Measurements from ENCODE around the gene CRYL1.

The CRYL1 gene

GRCh38 chr13:20401531-20401930 is 124.1 kb downstream of the CRYL1 start:
- Histone ChIP-seq H3K9me2 (replicated peaks; ENCODE audit: insufficient read depth, low read length) (no peaks in the 10 kb centered on the region), H3K4me2 (ENCODE audit: low read depth, low read length, poor library complexity, severe bottlenecking) (no peak overlapping the region), H4K20me1 (ENCODE audit: low read depth, low read length) (no peaks in the 10 kb centered on the region), H3K4me3 (ENCODE audit: insufficient read depth, low read length, poor library complexity, severe bottlenecking) (no peak overlapping the region), H3K9ac (ENCODE audit: low read length) (no peak overlapping the region), H3K27me3 (ENCODE audit: low read length) (no peaks in the 10 kb centered on the region), H2AFZ (ENCODE audit: low read depth, low read length, severe bottlenecking) (no peak overlapping the region), H3K79me2 (ENCODE audit: insufficient read depth, low read length) (no peaks in the 10 kb centered on the region), H3K27ac (ENCODE audit: low read depth, low read length) (no peak overlapping the region), H3K36me3 (ENCODE audit: low read length) (no peaks in the 10 kb centered on the region), H3K9me3 (ENCODE audit: insufficient read depth, low read length) (no peaks in the 10 kb centered on the region), H3F3A (ENCODE audit: insufficient read depth) (no peaks in the 10 kb centered on the region)
- TF ChIP-seq, protein P1, sequence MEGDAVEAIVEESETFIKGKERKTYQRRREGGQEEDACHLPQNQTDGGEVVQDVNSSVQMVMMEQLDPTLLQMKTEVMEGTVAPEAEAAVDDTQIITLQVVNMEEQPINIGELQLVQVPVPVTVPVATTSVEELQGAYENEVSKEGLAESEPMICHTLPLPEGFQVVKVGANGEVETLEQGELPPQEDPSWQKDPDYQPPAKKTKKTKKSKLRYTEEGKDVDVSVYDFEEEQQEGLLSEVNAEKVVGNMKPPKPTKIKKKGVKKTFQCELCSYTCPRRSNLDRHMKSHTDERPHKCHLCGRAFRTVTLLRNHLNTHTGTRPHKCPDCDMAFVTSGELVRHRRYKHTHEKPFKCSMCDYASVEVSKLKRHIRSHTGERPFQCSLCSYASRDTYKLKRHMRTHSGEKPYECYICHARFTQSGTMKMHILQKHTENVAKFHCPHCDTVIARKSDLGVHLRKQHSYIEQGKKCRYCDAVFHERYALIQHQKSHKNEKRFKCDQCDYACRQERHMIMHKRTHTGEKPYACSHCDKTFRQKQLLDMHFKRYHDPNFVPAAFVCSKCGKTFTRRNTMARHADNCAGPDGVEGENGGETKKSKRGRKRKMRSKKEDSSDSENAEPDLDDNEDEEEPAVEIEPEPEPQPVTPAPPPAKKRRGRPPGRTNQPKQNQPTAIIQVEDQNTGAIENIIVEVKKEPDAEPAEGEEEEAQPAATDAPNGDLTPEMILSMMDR (IDR thresholded peaks at IDR 0.05; ENCODE audit: insufficient read depth, low read length, poor library complexity, severe bottlenecking) = no peak
- no peak for TF ChIP-seq EZH2phosphoT487 (conservative IDR thresholded peaks at IDR 0.05; ENCODE audit: low read length)

- Histone ChIP-seq H2AFZ (ENCODE audit: low read depth, low read length, severe bottlenecking) (no peak overlapping the region), H3K9me2 (replicated peaks; ENCODE audit: insufficient read depth, low read length) (no peaks in the 10 kb centered on the region), H3K4me3 (ENCODE audit: insufficient read depth, low read length, poor library complexity, severe bottlenecking) (no peak overlapping the region), H3K27me3 (ENCODE audit: low read length) (no peaks in the 10 kb centered on the region), H3K27ac (ENCODE audit: low read depth, low read length) (no peak overlapping the region), H3K36me3 (ENCODE audit: low read length) (no peaks in the 10 kb centered on the region), H3F3A (ENCODE audit: insufficient read depth) (no peaks in the 10 kb centered on the region), H3K9ac (ENCODE audit: low read length) (no peak overlapping the region), H3K9me3 (ENCODE audit: insufficient read depth, low read length) (no peaks in the 10 kb centered on the region), H4K20me1 (ENCODE audit: low read depth, low read length) (no peaks in the 10 kb centered on the region), H3K4me2 (ENCODE audit: low read depth, low read length, poor library complexity, severe bottlenecking) (no peak overlapping the region), H3K79me2 (ENCODE audit: insufficient read depth, low read length) (no peaks in the 10 kb centered on the region)
- TF ChIP-seq, protein P1 (IDR thresholded peaks at IDR 0.05; ENCODE audit: insufficient read depth, low read length, poor library complexity, severe bottlenecking) = no peak
- TF ChIP-seq EZH2phosphoT487 (conservative IDR thresholded peaks at IDR 0.05; ENCODE audit: low read length) = no peak
Measured at GRCh38 chr13:20400774-20401173, 124.9 kb downstream of the CRYL1 start.

GRCh38 chr13:20399961-20400360 is 125.7 kb downstream of the CRYL1 start:
- TF ChIP-seq, protein P1 (IDR thresholded peaks at IDR 0.05; ENCODE audit: insufficient read depth, low read length, poor library complexity, severe bottlenecking) = no peak
- no peak for TF ChIP-seq EZH2phosphoT487 (conservative IDR thresholded peaks at IDR 0.05; ENCODE audit: low read length)
- H4K20me1 ChIP-seq (ENCODE audit: low read depth, low read length) = no peaks in the 10 kb centered on the region

More at GRCh38 chr13:20399961-20400360, 125.7 kb downstream of the CRYL1 start:
- Histone ChIP-seq H3K27ac (ENCODE audit: low read depth, low read length) (no peak overlapping the region), H3K4me3 (ENCODE audit: insufficient read depth, low read length, poor library complexity, severe bottlenecking) (no peak overlapping the region), H3K9me2 (replicated peaks; ENCODE audit: insufficient read depth, low read length) (no peaks in the 10 kb centered on the region), H3K79me2 (ENCODE audit: insufficient read depth, low read length) (no peaks in the 10 kb centered on the region), H3K4me2 (ENCODE audit: low read depth, low read length, poor library complexity, severe bottlenecking) (no peak overlapping the region), H3K36me3 (ENCODE audit: low read length) (no peaks in the 10 kb centered on the region), H3K9me3 (ENCODE audit: insufficient read depth, low read length) (no peaks in the 10 kb centered on the region), H3K27me3 (ENCODE audit: low read length) (no peaks in the 10 kb centered on the region), H2AFZ (ENCODE audit: low read depth, low read length, severe bottlenecking) (no peak overlapping the region), H3F3A (ENCODE audit: insufficient read depth) (no peaks in the 10 kb centered on the region), H3K9ac (ENCODE audit: low read length) (no peak overlapping the region)

Data from SU-DHL-6 (cell line).